ENCODE data around the gene PRDM15.
A peak's percentile ranks its signal among the peaks of the same experiment; 100 is the strongest.

PRDM15 gene

DNA sequence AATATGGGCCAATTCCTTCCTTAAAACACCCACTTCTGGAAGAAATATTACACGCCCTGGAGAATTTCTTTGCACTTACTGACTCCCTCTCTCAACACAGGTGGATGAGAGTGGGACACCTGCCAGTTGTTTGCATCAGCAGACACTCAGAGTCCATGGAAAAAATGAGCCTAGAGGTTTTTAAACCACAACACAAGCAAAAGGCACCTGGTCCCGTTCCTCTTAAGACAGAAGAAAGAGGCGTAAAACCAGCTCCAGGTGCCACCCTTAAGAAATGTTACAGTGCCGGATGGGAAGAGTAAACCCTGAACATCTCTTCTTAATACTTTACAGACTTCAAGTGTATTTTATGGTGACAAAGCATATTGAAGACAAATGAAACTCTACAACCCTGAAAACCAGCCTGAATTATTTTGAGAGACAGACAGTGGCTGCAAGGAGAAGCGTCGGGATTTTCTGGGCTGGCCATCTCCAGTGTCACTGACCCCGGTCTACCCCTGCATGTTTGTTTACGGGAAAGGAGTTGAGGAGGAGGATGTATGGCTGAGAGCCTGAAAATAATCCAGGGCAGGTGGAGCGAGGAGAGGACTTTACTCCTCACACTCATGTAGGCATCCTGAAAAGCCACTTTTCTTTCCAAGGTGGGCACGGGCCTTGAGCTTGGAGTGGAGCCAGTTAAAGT lies 104.5 kb downstream of the PRDM15 start:
- DNase-seq = no peak

GRCh38 chr21:41772351-41773080 lies 106.6 kb downstream of the PRDM15 start:
- DNase-seq = no peak

DNA sequence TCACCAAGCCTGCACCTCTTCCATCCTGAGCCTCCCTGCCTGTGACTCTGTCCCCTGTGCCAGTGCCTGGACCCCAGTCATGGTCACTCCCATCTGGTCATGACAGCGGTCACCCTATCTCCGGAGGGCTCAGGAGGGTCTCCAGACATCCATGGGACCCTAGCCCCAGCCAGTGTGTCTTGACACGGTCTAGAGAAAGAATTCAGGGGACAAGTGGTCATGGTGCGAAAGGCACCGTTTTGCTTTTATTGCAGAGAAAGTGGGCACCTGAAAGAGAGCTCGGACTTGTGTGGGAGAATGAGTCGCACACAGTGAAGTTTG lies 107.6 kb downstream of the PRDM15 start:
- DNase-seq = no peak

GRCh38 chr21:41770901-41771624 lies 108.1 kb downstream of the PRDM15 start:
- no peak for DNase-seq

DNA sequence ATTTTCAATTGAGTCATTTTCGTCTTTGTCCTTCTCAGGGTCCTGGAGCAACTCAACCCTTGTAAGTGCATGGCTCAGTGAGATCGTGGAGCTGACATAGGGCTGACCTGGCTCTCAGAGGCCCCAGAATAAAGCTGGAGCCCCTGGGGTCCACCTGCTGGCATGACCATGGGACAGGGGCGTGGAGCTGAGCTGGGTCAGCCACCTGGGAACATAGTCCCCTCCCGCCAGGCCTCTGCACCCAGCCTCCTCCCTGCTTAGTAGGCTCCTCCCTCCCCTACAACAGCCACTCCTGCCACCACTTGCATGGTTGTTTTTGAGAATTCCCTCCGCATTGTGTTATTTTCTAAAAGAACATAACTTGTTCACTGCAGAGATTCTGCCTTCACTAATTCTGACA lies 109.2 kb downstream of the PRDM15 start:
- no peak for DNase-seq

DNA sequence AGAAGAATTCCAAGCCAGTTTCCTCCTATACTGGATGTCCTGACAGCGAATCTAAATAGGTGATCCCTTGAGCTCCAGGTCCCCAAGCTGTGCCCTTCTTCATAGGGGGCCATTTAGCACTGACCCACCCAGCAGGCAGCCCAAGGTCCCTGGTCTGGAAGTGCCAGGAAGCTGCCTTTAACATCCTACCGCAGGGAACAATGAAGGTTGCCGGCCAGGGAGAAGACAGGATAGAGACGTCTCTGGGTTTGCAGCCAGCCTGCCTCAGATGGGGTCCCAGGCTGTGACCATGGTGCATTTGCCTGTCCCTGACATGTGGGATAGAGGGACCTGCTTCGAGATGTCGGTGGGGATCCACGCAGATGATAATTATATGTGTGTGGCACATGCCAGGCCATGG lies 109.6 kb downstream of the PRDM15 start:
- no peak for DNase-seq

DNA sequence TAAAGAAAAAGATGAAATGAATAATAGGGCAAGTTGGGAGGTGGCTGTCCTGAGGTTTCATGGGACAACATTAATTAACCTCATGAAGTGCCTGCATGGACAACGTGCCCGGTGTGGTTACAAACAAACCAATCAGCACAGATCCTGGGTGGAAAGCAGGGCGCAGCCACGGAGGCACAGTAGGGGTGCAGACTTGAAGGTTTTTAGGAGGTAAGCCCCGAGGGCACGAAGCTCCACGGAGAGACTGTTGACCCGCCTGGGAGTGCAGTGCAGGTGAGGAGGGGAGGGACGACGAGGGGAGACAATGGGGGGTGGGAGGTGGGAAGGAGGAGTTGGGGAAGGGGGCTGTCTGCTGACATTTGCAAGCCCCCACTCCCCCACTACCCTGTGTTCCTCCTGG lies 110.0 kb downstream of the PRDM15 start:
- no peak for DNase-seq

- no peak for DNase-seq
These were observed 110.6 kb downstream of the PRDM15 start for GRCh38 chr21:41768437-41769042.

- no peak for DNase-seq
These were observed 111.3 kb downstream of the PRDM15 start for GRCh38 chr21:41767606-41768436.

DNA sequence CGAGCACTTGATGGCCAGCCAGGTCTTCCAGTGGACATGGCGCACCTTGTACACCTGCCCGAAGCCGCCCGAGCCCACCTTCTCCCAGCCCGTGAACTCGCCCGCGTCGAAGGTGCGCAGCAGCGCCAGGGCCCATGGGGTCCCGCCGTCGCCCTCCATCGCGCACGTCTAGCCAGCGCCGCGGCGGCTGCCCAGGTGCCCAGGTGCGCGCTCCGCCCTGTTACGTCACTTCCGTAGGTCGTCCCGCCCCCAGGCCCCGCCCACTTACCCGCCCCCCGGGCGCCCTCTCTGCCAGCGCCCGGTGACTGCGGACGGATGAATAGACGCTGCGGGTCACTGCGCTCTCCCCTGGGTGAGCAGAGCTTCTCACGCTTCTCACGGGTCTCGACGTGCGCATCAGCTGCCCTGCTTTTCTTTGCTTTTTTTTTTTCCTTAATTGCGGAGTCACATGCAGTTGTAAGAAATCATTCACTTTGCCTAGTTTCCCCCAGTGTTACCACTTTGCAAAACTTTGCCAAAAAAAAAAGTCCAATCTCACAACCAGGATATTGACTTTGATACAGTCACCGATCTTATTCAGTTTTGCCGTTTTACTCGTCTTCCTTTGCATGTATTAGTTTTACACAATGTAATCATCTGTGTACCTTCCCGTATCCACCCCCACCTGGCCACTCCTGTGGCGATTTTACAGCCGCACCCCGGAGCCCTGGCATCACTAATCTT lies 112.1 kb downstream of the PRDM15 start, which contains the start of gene RIPK4:
TSS of gene RIPK4 (minus strand) at position 170 of the 723 bp plus-strand sequence. CDS start at position 159, 11 bp downstream.
- DNase-seq = peak; percentile 33

- DNase-seq = no peak
These were observed 112.9 kb downstream of the PRDM15 start for GRCh38 chr21:41765973-41766882.

GRCh38 chr21:41765420-41765821 lies 113.7 kb downstream of the PRDM15 start:
- no peak for DNase-seq

DNA sequence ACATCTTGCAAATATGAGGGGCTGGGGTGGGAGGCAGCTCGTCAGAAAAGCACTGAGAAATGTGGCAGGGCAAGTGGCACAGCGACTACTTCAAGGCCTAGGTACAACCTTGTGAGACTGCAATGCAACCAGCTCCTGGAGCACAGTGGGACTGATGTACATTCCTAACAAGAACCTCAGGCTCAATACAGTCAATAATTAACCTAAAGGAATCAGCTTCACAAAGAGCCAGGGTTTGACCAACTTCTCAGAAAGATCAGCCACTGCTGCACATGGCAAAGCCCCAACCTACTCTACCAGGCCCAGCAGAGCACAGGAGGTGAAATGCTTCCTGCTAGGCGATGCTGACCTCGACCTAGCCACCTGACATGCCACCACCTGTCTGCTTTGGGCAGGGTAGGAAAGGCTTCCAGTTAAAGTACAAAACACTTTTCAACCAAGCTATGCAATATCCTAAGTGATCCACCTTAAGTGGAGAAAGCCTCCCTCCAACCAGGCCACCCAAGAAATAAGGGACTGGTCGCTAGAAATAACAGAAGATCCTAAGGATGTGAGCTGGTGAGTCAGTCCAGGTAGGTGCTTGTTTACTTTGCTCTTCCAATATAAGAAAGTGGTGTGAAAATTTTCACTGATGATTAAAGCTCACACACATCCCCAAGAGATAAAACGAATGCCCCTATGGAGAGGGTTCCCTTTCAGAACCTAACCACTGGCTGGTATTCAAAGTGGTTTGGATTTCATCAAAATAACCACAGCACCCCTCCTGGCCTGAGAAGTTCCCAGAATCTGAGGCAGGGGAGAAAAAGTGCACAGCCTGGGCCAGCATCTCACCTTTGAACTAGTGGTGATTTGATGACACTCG lies 114.4 kb downstream of the PRDM15 start:
- no peak for DNase-seq

DNA sequence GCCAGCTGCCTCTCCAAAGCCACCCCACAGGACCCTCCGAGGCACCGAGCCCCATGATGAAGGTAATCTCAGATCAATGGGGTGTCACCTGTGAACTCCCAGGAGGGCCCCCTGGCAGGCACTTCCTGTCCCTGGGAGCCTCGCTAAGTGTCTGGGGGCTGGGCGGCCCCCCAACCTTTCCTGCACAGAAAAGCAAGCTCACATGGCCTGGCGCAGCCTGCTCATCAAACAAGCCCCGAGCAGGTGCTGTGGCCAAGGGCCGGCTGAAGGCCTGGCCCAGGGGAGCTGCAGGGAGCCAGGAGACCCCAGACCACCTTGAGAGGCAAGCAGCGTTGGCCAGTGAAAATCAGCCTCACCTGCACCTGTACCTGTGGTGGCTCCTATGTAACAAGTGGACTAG lies 115.1 kb downstream of the PRDM15 start:
- no peak for DNase-seq

- DNase-seq = no peak
These were observed 115.7 kb downstream of the PRDM15 start for GRCh38 chr21:41763398-41763931.

DNA sequence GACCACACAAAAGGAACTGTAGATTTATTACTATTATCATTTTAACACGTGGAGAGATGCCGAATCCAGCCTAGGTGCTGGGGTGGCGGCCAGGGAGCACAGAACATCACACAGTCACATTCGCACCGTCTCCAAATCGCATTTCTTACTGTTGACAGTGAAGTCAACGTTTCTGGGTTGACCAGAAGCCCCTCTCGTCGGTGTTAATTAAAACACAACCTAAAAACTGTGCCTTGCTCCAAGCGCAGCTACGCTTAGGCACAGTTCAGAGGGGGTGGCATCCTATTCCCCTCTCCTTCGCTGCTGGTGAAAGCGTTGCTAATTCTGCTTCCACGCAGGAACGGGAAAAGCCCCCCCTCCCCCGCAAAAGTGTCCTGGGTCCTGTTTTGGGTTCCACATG lies 116.4 kb downstream of the PRDM15 start:
- no peak for DNase-seq

GRCh38 chr21:41761934-41762635 lies 117.1 kb downstream of the PRDM15 start:
- DNase-seq = no peak

DNA sequence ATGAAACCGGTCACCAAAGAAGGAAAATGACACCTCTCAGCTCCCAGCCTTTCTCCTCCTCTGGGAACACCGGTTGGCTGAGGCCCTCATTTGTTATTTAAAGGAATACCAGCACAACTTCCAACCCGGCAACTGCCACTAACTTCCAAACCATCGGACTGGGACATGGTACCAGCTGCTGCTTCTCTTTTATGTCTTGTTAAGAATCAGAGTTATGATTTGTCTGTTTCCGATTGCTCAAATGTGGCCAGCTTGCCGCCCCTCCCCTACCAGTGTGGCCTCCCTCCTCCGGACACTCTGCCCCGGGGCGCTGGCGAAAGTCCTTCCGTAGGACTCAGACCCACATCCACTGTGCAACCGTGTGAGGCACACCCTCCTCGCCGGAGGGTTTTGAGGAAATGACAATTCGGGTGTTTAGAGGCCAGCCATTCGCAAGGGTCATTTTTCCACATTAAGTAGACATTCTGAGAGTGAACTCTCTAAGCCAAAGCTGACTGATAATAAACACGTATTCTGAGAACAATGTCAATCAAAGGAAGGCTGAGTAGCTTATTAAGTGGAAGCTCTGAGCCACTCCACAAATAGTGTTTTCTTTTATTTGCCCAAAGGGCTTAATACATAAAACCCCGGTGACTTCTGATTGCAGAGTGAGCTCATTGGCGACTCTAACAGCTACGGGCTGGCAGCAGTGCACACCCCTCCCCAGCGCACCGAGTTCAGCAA lies 117.8 kb downstream of the PRDM15 start:
- DNase-seq = no peak

All from stimulated activated naive CD4-positive, alpha-beta T cell treated with Interleukin-2 at 50 U/mL for 16 hours (primary cell).